Stimulated activated naive CD4-positive, alpha-beta T cell (primary cell): ENCODE measurements around the gene ANKHD1.
"Not testable (repeated sequence)": the region's sequence is repeated elsewhere in the genome, so short reads cannot be mapped to it uniquely, and the experiment has no call there.

Experiments used
- DNase-seq, 6 experiments: peaks; one replicate each; lab custom pipeline; 2025; lab: John Stamatoyannopoulos, UW

The ANKHD1 gene

GRCh38 chr5:140424135-140424534 lies 22.5 kb downstream of the ANKHD1 start:
- no peak for DNase-seq

GRCh38 chr5:140427726-140428125 lies 26.1 kb downstream of the ANKHD1 start:
- not testable (repeated sequence) for DNase-seq

- no peak for DNase-seq
These were observed 28.1 kb downstream of the ANKHD1 start for GRCh38 chr5:140429724-140430123.

- no peak for DNase-seq
These were observed 30.6 kb downstream of the ANKHD1 start for GRCh38 chr5:140432212-140432611.

- no peak for DNase-seq
These were observed 31.3 kb downstream of the ANKHD1 start for GRCh38 chr5:140432916-140433315.

- not testable (repeated sequence) for DNase-seq
These were observed 55.7 kb downstream of the ANKHD1 start for GRCh38 chr5:140457368-140457767.

GRCh38 chr5:140466981-140467742 lies 65.5 kb downstream of the ANKHD1 start:
- no peak for DNase-seq

GRCh38 chr5:140468188-140468587 lies 66.6 kb downstream of the ANKHD1 start:
- DNase-seq = no peak

GRCh38 chr5:140469259-140469658 lies 67.6 kb downstream of the ANKHD1 start:
- no peak for DNase-seq

GRCh38 chr5:140480310-140481014 lies 78.8 kb downstream of the ANKHD1 start:
- DNase-seq = no peak

- no peak for DNase-seq
These were observed 80.1 kb downstream of the ANKHD1 start for GRCh38 chr5:140481758-140482157.

GRCh38 chr5:140483055-140483454 lies 81.4 kb downstream of the ANKHD1 start:
- no peak for DNase-seq

GRCh38 chr5:140488141-140488540 lies 86.5 kb downstream of the ANKHD1 start:
- not testable (repeated sequence) for DNase-seq

- DNase-seq = no peak
These were observed 87.3 kb downstream of the ANKHD1 start for GRCh38 chr5:140488914-140489313.

GRCh38 chr5:140497897-140498296 lies 96.3 kb downstream of the ANKHD1 start:
- no peak for DNase-seq

- no peak for DNase-seq
These were observed 97.0 kb downstream of the ANKHD1 start for GRCh38 chr5:140498591-140498990.

- no peak for DNase-seq
These were observed 101.2 kb downstream of the ANKHD1 start for GRCh38 chr5:140502834-140503233.

- DNase-seq = no peak
These were observed 108.3 kb downstream of the ANKHD1 start for GRCh38 chr5:140509898-140510297.

- DNase-seq = no peak
These were observed 111.5 kb downstream of the ANKHD1 start for GRCh38 chr5:140513124-140513523.

- DNase-seq = no peak
These were observed 122.4 kb downstream of the ANKHD1 start for GRCh38 chr5:140524003-140524402.

- no peak for DNase-seq
These were observed 138.6 kb downstream of the ANKHD1 start for GRCh38 chr5:140540227-140540626.

- DNase-seq = no peak
These were observed 141.3 kb downstream of the ANKHD1 start for GRCh38 chr5:140542972-140543371.

GRCh38 chr5:140544986-140545385 lies 143.4 kb downstream of the ANKHD1 start:
- DNase-seq = no peak
